Hepatocyte (in vitro differentiated cells): ENCODE measurements around the gene GNAI2.

Experiments
- CTCF ChIP-seq: fragments of 200-600 bp; sonication (generic); IDR thresholded peaks from 2 replicates; pipeline ENCODE4 v1.5.1; 2016; ENCODE audit warnings: antibody characterized with exemption, mild to moderate bottlenecking; ENCODE audit not compliant: poor library complexity
- EZH2 ChIP-seq: fragments of 200-600 bp; sonication (generic); IDR thresholded peaks from 2 replicates; pipeline ENCODE4 v1.6.1; 2016; ENCODE audit warnings: antibody characterized with exemption, mild to moderate bottlenecking, borderline replicate concordance
- EZH2phosphoT487 ChIP-seq: fragments of 200-600 bp; sonication (generic); IDR thresholded peaks from one replicate; pipeline ENCODE4 v1.6.1; 2018; ENCODE audit warnings: antibody characterized with exemption, mild to moderate bottlenecking, low read depth, moderate library complexity; ENCODE audit not compliant: unreplicated experiment, severe bottlenecking

- TF ChIP-seq CTCF (no peak), EZH2 (no peak), EZH2phosphoT487 (no peak)
Observed at GRCh38 chr3:50241713-50242380, 5.8 kb downstream of the GNAI2 start.
